ENCODE data around the gene BRD9.

Gene BRD9

DNA sequence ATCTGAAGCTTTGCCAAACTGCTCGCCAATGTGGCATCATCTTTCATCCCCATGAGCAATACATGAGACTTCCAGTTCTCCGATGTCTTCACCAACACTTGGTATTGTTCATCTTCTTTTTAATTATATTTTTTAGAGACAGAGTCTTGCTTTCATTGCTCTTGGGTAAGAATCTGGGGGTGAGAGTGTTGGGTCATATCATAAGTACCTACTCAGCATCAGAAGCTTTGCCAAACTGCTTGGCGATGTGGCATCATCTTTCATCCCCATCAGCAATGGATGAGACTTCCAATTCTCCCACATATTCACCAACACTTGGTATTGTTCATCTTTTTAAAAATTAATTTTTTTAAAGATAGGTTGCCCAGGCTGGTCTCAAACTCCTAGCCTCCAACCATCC, 77.2 kb downstream of the BRD9 start:
- in situ Hi-C loops (cut with HindIII; ENCODE audit: low sequenced_read_pairs), result no loop called here
- no peak for DNase-seq (ENCODE audit: low read depth, low spot score)
- TF ChIP-seq, protein P1, sequence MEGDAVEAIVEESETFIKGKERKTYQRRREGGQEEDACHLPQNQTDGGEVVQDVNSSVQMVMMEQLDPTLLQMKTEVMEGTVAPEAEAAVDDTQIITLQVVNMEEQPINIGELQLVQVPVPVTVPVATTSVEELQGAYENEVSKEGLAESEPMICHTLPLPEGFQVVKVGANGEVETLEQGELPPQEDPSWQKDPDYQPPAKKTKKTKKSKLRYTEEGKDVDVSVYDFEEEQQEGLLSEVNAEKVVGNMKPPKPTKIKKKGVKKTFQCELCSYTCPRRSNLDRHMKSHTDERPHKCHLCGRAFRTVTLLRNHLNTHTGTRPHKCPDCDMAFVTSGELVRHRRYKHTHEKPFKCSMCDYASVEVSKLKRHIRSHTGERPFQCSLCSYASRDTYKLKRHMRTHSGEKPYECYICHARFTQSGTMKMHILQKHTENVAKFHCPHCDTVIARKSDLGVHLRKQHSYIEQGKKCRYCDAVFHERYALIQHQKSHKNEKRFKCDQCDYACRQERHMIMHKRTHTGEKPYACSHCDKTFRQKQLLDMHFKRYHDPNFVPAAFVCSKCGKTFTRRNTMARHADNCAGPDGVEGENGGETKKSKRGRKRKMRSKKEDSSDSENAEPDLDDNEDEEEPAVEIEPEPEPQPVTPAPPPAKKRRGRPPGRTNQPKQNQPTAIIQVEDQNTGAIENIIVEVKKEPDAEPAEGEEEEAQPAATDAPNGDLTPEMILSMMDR (IDR thresholded peaks at IDR 0.05; ENCODE audit: low read depth, low read length), result no peak
- no peak overlapping the region for H3K4me3 ChIP-seq (ENCODE audit: low read depth, low read length)

Data from astrocyte of the spinal cord (primary cell).